K562 (cell line): ENCODE results near the gene MRPL11.
A peak's percentile ranks its signal among the peaks of the same experiment; 100 is the strongest.

Experiments used
- CTCF ChIP-seq, 3 experiments: IDR thresholded peaks in 2 of 3; conservative IDR thresholded peaks in 1 of 3; 2 replicates each; pipeline ENCODE4 v1.5.1; 2011 to 2012; ENCODE audit warnings: low read length in 3 of 3, mild to moderate bottlenecking in 3 of 3, control low read depth in 2 of 3, improper control_type of control experiment in 1 of 3, inconsistent platforms in 1 of 3, low read depth in 1 of 3, mixed read lengths in 1 of 3, moderate library complexity in 1 of 3; ENCODE audit not compliant: insufficient read depth in 2 of 3
- DPF2 ChIP-seq: fragments of 450-650 bp; IDR thresholded peaks from 2 replicates; pipeline ENCODE4 v1.6.1; 2016
- FOXA3 ChIP-seq, 2 experiments: fragments of 450-650 bp in 1 of 2; sonication (generic) in 1 of 2; formaldehyde crosslinking; IDR thresholded peaks in 1 of 2; conservative IDR thresholded peaks in 1 of 2; 2 replicates each; pipeline versions ENCODE4 v1.4.0 to v1.8.0; 2020 to 2022; ENCODE audit warnings: mild to moderate bottlenecking in 2 of 2, missing genetic modification reagents in 1 of 2
- RBM39 ChIP-seq: fragments of 200-400 bp; formaldehyde crosslinking; optimal IDR thresholded peaks from 2 replicates; pipeline ENCODE3; 2018; ENCODE audit warnings: low read depth, low read length
- ZBTB34 ChIP-seq: fragments of 250-450 bp; sonication (Bioruptor Pico); IDR thresholded peaks from 2 replicates; pipeline ENCODE4 v1.8.0; 2021; ENCODE audit warnings: mild to moderate bottlenecking, moderate library complexity
- ZNF23 ChIP-seq: fragments of 250-450 bp; sonication (Bioruptor Pico); IDR thresholded peaks from 2 replicates; pipeline ENCODE4 v1.4.0; 2020; ENCODE audit warnings: mild to moderate bottlenecking
- TF ChIP-seq, protein P1 (sequence below): sonication (generic); formaldehyde crosslinking; IDR thresholded peaks from 2 replicates; pipeline ENCODE4 v1.5.0; 2020; ENCODE audit warnings: missing genetic modification reagents

GRCh38 chr11:66388780-66389386 is 49.8 kb downstream of the MRPL11 start:
- TF ChIP-seq FOXA3 (CRISPR knock-in tag; conservative IDR thresholded peaks at IDR 0.05 in 1 of 2, IDR thresholded peaks at IDR 0.05 in 1 of 2) (no peak), CTCF (IDR thresholded peaks at IDR 0.05 in 2 of 3, conservative IDR thresholded peaks at IDR 0.05 in 1 of 3; ENCODE audit: insufficient read depth in 2 of 3, low read depth in 1 of 3, low read length in 3 of 3) (peak; percentile 85 to 93 (median 87)), RBM39 (no peak), ZBTB34 (CRISPR knock-in tag) (no peak), DPF2 (no peak), ZNF23 (CRISPR knock-in tag) (no peak)
- TF ChIP-seq, protein P1, sequence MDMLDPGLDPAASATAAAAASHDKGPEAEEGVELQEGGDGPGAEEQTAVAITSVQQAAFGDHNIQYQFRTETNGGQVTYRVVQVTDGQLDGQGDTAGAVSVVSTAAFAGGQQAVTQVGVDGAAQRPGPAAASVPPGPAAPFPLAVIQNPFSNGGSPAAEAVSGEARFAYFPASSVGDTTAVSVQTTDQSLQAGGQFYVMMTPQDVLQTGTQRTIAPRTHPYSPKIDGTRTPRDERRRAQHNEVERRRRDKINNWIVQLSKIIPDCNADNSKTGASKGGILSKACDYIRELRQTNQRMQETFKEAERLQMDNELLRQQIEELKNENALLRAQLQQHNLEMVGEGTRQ (CRISPR knock-in tag) = no peak
